GM13976 (cell line): ENCODE measurements around the gene TMEM150B.
A peak's percentile ranks its signal among the peaks of the same experiment; 100 is the strongest.

ENCODE experiments used
- DNase-seq: peaks from one replicate; pipeline ENCODE4 v3.0.0; 2012; ENCODE audit warnings: low spot score
- in situ Hi-C: fragments of 300-500 bp; cut with MboI; formaldehyde crosslinking; loops from one replicate; pipeline ENCODE4 v1.12.0; 2022; ENCODE audit warnings: low sequenced_read_pairs, mixed read lengths, inconsistent platforms; ENCODE audit not compliant: unreplicated experiment
- TF ChIP-seq, protein P1 (sequence below): IDR thresholded peaks from 2 replicates; pipeline ENCODE4 v1.5.1; 2012; ENCODE audit warnings: borderline replicate concordance, mild to moderate bottlenecking; ENCODE audit not compliant: insufficient read depth; ENCODE audit errors: extremely low read depth, missing control alignments, control extremely low read depth

Gene TMEM150B

DNA sequence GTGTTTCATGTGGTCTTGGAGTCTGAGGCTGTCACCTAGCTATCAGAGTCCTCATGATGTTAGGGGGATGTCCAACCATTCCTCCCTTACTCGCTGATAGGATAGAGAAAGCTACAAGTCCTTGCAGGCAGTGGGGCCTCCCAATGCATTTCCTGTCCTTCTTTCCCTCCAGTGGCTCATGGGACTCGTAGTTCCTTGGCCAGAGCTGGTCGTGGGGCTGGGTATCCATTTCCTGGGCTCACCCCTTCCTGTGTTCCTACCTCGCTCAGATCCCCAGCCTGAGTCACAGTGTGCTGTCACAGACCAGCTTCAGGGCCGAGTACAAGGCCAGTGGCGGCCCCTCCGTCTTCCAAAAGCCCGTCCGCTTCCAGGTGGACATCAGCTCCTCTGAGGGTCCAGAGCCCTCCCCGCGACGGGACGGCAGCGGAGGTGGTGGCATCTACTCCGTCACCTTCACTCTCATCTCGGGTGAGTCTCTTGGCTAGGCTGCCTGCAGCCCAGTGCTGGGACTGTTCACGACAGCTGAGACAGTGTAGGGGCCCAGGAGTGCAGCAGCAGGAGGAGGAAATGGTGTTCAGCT, 19.1 kb downstream of the TMEM150B start:
- TF ChIP-seq, protein P1, sequence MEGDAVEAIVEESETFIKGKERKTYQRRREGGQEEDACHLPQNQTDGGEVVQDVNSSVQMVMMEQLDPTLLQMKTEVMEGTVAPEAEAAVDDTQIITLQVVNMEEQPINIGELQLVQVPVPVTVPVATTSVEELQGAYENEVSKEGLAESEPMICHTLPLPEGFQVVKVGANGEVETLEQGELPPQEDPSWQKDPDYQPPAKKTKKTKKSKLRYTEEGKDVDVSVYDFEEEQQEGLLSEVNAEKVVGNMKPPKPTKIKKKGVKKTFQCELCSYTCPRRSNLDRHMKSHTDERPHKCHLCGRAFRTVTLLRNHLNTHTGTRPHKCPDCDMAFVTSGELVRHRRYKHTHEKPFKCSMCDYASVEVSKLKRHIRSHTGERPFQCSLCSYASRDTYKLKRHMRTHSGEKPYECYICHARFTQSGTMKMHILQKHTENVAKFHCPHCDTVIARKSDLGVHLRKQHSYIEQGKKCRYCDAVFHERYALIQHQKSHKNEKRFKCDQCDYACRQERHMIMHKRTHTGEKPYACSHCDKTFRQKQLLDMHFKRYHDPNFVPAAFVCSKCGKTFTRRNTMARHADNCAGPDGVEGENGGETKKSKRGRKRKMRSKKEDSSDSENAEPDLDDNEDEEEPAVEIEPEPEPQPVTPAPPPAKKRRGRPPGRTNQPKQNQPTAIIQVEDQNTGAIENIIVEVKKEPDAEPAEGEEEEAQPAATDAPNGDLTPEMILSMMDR: no peak
- DNase-seq: no peak
- in situ Hi-C loops: no loop called here

DNA sequence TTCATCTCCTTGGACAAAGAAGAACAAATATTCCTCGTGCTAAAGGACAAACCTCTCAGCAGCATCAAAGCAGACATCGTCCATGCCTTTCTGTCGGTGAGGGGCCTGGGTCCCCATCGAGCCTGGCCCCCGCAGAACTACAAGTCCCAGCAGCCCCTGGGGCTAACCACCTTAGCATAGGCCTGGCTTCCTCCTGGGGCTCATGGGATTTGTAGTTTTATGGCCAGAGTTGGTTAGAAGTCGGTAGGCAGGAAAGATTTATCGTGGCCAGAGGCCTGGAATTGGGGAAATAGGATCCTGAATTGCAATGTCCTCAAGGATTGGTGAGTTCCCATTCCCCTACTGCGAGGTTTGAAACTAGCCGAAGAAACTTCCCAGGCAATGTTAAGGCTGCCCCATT, 19.6 kb downstream of the TMEM150B start:
- peak; percentile 77 for DNase-seq
- in situ Hi-C loops: no loop called here
- TF ChIP-seq, protein P1: no peak

DNA sequence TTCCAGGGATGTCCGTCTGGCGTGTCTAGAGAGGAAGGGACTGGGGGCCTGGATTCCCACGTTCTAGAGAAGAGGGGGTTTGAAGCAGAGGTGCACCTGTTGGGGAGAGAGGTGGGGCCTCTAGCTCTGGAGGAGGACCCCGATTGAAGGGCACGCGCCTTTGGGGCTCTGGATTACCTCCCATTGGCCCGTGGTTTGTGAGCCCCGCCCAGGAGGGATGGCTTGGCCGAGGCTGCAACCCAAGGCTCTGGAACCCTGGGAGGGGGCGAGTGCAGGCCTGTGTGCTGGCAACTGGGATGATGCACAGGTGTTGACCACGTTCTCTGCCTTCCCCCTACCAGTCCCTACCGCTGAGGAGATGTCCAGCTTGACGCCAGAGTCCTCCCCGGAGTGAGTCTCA, 20.2 kb downstream of the TMEM150B start:
- TF ChIP-seq, protein P1: no peak
- no peak for DNase-seq
- in situ Hi-C loops: no loop called here

DNA sequence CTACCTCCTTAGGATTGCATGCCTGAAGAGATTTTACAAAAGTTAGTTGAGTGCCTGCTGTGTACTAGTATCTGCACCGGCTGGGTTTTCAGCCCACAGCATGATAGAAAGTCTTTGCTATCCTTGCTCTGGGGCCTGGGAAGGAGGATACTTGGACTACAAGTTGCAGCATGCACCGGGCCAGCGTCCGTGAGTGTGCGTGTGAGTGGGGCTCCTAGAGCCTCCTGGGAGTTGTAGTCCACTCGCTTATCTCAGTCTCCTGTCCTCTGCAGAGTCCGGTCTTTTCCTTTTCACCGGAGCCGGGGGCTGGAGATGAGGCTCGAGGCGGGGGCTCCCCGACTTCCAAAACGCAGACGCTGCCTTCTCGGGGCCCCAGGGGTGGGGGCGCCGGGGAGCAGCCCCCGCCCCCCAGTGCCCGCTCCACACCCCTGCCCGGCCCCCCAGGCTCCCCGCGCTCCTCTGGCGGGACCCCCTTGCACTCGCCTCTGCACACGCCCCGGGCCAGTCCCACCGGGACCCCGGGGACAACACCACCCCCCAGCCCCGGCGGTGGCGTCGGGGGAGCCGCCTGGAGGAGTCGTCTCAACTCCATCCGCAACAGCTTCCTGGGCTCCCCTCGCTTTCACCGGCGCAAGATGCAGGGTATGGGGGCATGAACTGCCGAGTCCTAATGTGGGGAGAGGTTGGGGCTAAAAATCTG, 20.7 kb downstream of the TMEM150B start:
- TF ChIP-seq, protein P1: no peak
- in situ Hi-C loops: no loop called here
- peak; percentile 76 for DNase-seq

DNA sequence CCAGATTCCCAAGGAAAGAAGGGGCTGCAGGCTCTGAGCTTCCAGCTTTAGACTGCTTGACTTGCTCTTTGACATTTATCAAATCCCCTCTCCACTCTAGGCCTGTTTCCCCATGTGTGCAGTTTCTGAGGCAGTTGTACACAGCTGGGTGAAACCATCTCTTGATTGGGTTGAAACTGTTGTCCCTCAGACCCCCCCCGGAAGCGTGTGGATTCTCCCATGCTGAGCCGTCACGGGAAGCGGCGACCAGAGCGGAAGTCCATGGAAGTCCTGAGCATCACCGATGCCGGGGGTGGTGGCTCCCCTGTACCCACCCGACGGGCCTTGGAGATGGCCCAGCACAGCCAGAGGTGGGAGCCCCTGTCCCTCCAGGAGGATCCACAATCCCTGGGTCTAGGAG, 21.7 kb downstream of the TMEM150B start:
- TF ChIP-seq, protein P1: no peak
- in situ Hi-C loops: no loop called here
- no peak for DNase-seq

DNA sequence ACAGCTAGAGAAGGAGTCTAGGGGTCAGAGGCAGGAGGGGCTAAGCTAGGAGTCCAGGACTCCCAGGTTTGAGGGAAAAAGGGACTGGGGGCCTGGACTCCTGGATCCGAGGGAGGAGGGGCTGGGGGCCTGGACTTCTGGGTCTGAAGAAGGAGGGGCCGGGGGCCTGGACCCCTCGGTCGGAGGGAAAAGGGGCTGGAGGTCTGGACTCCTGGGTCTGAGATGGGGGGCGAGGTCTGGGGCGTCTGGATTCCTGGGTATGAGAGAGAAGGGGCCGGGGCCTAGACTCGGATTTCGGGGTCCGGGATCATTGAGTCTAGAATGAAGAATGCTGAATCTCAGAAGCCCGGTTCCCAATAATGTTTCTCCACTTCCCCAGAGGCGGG, 22.8 kb downstream of the TMEM150B start:
- in situ Hi-C loops: no loop called here
- no peak for DNase-seq

More for the DNA sequence above, 22.8 kb downstream of the TMEM150B start:
- TF ChIP-seq, protein P1: no peak
